Liver (tissue), 3 donors: Measurements from ENCODE around the gene GUCY1A1.

ENCODE experiments used
- ATF3 ChIP-seq: IDR thresholded peaks from 2 replicates; pipeline ENCODE4 v1.6.1; 2016; ENCODE audit warnings: antibody characterized with exemption
- CTCF ChIP-seq: fragments of 150-350 bp; IDR thresholded peaks from 2 replicates; pipeline ENCODE4 v1.5.1; 2017; ENCODE audit warnings: improper control_type of control experiment, low read depth, low read length; ENCODE audit not compliant: missing input control
- EGR1 ChIP-seq, 2 donors: IDR thresholded peaks; 2 replicates each; pipeline ENCODE4 v1.6.1; 2016 to 2018; ENCODE audit warnings: antibody characterized with exemption in 2 of 2, low read depth in 2 of 2
- GABPA ChIP-seq, 2 donors: IDR thresholded peaks in 1 of 2; conservative IDR thresholded peaks in 1 of 2; 2 replicates each; pipeline ENCODE4 v1.6.1; 2016; ENCODE audit warnings: antibody characterized with exemption in 2 of 2, mild to moderate bottlenecking in 1 of 2, moderate library complexity in 1 of 2
- HNF4G ChIP-seq: IDR thresholded peaks from 2 replicates; pipeline ENCODE4 v1.6.1; 2016; ENCODE audit warnings: antibody characterized with exemption
- JUND ChIP-seq, 2 donors: IDR thresholded peaks; 2 replicates each; pipeline ENCODE4 v1.6.1; 2016; ENCODE audit warnings: antibody characterized with exemption in 2 of 2
- MAX ChIP-seq: IDR thresholded peaks from 2 replicates; pipeline ENCODE4 v1.6.1; 2016; ENCODE audit warnings: antibody characterized with exemption
- RAD21 ChIP-seq, 2 donors: IDR thresholded peaks; 2 replicates each; pipeline ENCODE4 v1.6.1; 2016; ENCODE audit warnings: antibody characterized with exemption in 2 of 2, mild to moderate bottlenecking in 2 of 2
- REST ChIP-seq: IDR thresholded peaks from 2 replicates; pipeline ENCODE4 v1.6.1; 2016; ENCODE audit warnings: antibody characterized with exemption, mild to moderate bottlenecking
- YY1 ChIP-seq: IDR thresholded peaks from 2 replicates; pipeline ENCODE4 v1.6.1; 2016; ENCODE audit warnings: antibody characterized with exemption, mild to moderate bottlenecking
- donor health status: healthy.
- donor health status: healthy.

GRCh38 chr4:155684892-155685541 is 18.4 kb downstream of the GUCY1A1 start:
- TF ChIP-seq MAX (no peak), CTCF (no peak), RAD21 (IDR thresholded peaks at IDR 0.05) (no peak), REST (no peak), JUND (IDR thresholded peaks at IDR 0.05) (no peak), HNF4G (no peak), YY1 (no peak), EGR1 (IDR thresholded peaks at IDR 0.05; ENCODE audit: low read depth in 2 of 2) (no peak), ATF3 (no peak), GABPA (IDR thresholded peaks at IDR 0.05 in 1 of 2, conservative IDR thresholded peaks at IDR 0.05 in 1 of 2) (no peak)
